Gastrocnemius medialis (tissue), 4 donors: ENCODE results near the gene LGALS9. TPM values are rescaled to one million over a fixed set of nuclear protein-coding genes. Genes with fewer than 3 reads are reported as not detected.

ENCODE experiments used
- ATAC-seq, 2 donors: fragments of 150-250 bp; one replicate each; pipeline ENCODE4 v1.9.1; 2016
- DNase-seq, 2 donors: peaks; one replicate each; pipeline ENCODE4 v3.0.0-alpha.2; 2019
- H3K27ac ChIP-seq, 4 donors: fragments of 200-600 bp; sonication (generic); 1 replicate in 1 of 4; 2 replicates in 3 of 4; pipeline ENCODE4 v1.5.1; 2016 to 2018; ENCODE audit warnings: mild to moderate bottlenecking in 2 of 4, moderate library complexity in 1 of 4
- H3K27me3 ChIP-seq, 3 donors: fragments of 200-600 bp; sonication (generic) in 2 of 3; 1 replicate in 1 of 3; 2 replicates in 2 of 3; pipeline versions ENCODE4 v1.5.1 to v1.6.0; 2016 to 2019; ENCODE audit warnings: mild to moderate bottlenecking in 1 of 3, moderate library complexity in 1 of 3
- H3K36me3 ChIP-seq, 2 donors: fragments of 200-600 bp; sonication (generic) in 1 of 2; one replicate each; pipeline ENCODE4 v1.5.1; 2017 to 2018
- H3K4me1 ChIP-seq, 2 donors: fragments of 200-600 bp; sonication (generic) in 1 of 2; one replicate each; pipeline ENCODE4 v1.5.1; 2016 to 2017; ENCODE audit warnings: mild to moderate bottlenecking in 2 of 2
- H3K4me3 ChIP-seq, 4 donors: fragments of 200-600 bp; sonication (generic) in 3 of 4; 1 replicate in 1 of 4; 2 replicates in 3 of 4; pipeline ENCODE4 v1.5.1; 2016 to 2019; ENCODE audit warnings: mild to moderate bottlenecking in 2 of 4
- H3K9me3 ChIP-seq, 3 donors: fragments of 200-600 bp; sonication (generic) in 2 of 3; 1 replicate in 1 of 3; 2 replicates in 2 of 3; pipeline ENCODE4 v1.5.1; 2016 to 2019
- CTCF ChIP-seq, 5 experiments: fragments of 450-650 bp in 3 of 5; fragments of 200-600 bp in 2 of 5; sonication (generic) in 2 of 5; IDR thresholded peaks in 4 of 5; conservative IDR thresholded peaks in 1 of 5; 1 replicate in 4 of 5; 2 replicates in 1 of 5; pipeline ENCODE4 v1.5.1; 2016 to 2019; ENCODE audit warnings: antibody characterized with exemption in 5 of 5, mild to moderate bottlenecking in 3 of 5, moderate library complexity in 3 of 5
- POLR2A ChIP-seq, 2 donors: fragments of 450-650 bp; IDR thresholded peaks; one replicate each; pipeline ENCODE4 v1.6.1; 2017; ENCODE audit warnings: antibody characterized with exemption in 2 of 2, mild to moderate bottlenecking in 2 of 2, moderate library complexity in 2 of 2
- in situ Hi-C, 4 donors: fragments of 200-750 bp; cut with MboI; loops; one replicate each; pipeline versions ENCODE4 v1.15.0 to v1.8.0; 2017; ENCODE audit warnings: low sequenced_read_pairs in 4 of 4
- intact Hi-C: fragments of 100-400 bp; cut with DNase I; formaldehyde crosslinking; loops from one replicate; pipeline ENCODE4 v1.15.1; 2023; ENCODE audit warnings: low total_unique reads
- total RNA-seq, 4 donors: library from RNA; depleted of rRNA; stranded (reverse); fragments of >200 nt; gene quantifications; one replicate each; pipeline versions ENCODE4 v1.1.0 to v1.2.3, GENCODE V29; 2016

Gene LGALS9
- total RNA-seq, 4 donors from 2014 or later: 2.4 to 20.3 (median 6.1) TPM

GRCh38 chr17:27600471-27600870 lies 30.5 kb upstream of the LGALS9 start:
- ATAC-seq: no peak
- Histone ChIP-seq H3K27me3 (no peaks in the 10 kb centered on the region), H3K36me3 (peaks cover 0 to 60% of the 10 kb centered on the region in 2 donors), H3K9me3 (no peaks in the 10 kb centered on the region), H3K4me1 (peaks cover 0 to 3% of the 10 kb centered on the region in 2 donors), H3K4me3 (no peak overlapping the region), H3K27ac (no peak overlapping the region)
- in situ Hi-C loops: loop anchor here in 3 of 4 donors (5.0 to 10.0 kb wide), 4 partner anchors 52 to 366 kb away; no protein-coding TSS in a partner anchor
- intact Hi-C loops: loop anchor here (2.0 to 5.0 kb wide), 4 partner anchors 144 to 364 kb away; partner anchors contain the start of gene KSR1
- no peak for TF ChIP-seq POLR2A (IDR thresholded peaks at IDR 0.05)
- no peak for TF ChIP-seq CTCF (IDR thresholded peaks at IDR 0.05 in 4 of 5, conservative IDR thresholded peaks at IDR 0.05 in 1 of 5)
- no peak for DNase-seq

GRCh38 chr17:27601069-27601974 lies 29.7 kb upstream of the LGALS9 start:
- in situ Hi-C loops: loop anchor here in 3 of 4 donors (5.0 to 10.0 kb wide), 4 partner anchors 51 to 367 kb away; no protein-coding TSS in a partner anchor
- H3K27me3 ChIP-seq: no peaks in the 10 kb centered on the region
- intact Hi-C loops: loop anchor here (1.0 to 5.0 kb wide), 7 partner anchors 32 to 365 kb away; partner anchors contain the start of gene KSR1
- peak; percentile 50 to 64 for ATAC-seq
- no peak overlapping the region for H3K4me3 ChIP-seq
- H3K9me3 ChIP-seq: no peaks in the 10 kb centered on the region
- H3K27ac ChIP-seq: peak overlapping the region in 3 of 4 donors; percentile 6 to 17 (median 11)
- peak; percentile 45 to 64 for DNase-seq
- TF ChIP-seq CTCF (IDR thresholded peaks at IDR 0.05 in 4 of 5, conservative IDR thresholded peaks at IDR 0.05 in 1 of 5) (peak; percentile 83 to 94 (median 90)), POLR2A (IDR thresholded peaks at IDR 0.05) (no peak)
- H3K36me3 ChIP-seq: peaks cover 0 to 60% of the 10 kb centered on the region in 2 donors
- peaks cover 0 to 3% of the 10 kb centered on the region in 2 donors for H3K4me1 ChIP-seq

DNA sequence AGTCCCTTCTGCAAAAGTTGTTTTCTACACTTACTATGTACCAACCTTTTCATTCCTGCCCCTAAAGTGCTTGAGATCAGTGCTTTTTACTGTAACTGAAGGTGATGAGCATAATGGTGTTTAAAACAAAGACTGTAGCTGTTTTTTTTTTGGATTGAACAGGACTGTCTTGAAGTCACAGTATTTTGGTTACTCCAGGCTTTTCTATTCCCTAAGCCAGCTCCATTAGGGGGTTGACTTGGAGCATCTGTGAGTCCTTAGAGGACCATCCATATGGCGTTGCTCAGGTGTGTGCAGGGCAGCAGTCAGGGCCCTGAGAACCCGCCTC lies 29.0 kb upstream of the LGALS9 start:
- in situ Hi-C loops (loop anchor here in 3 of 4 donors (5.0 to 10.0 kb wide), 4 partner anchors 50 to 367 kb away; no protein-coding TSS in a partner anchor), intact Hi-C loops (loop anchor here (1.0 to 5.0 kb wide), 7 partner anchors 33 to 365 kb away; partner anchors contain the start of gene KSR1)
- peaks cover 0 to 60% of the 10 kb centered on the region in 2 donors for H3K36me3 ChIP-seq
- ATAC-seq (no peak), DNase-seq (no peak)
- H3K4me1 ChIP-seq: peaks cover 0 to 3% of the 10 kb centered on the region in 2 donors
- peak in 1 of 5 experiments; percentile 18 for TF ChIP-seq CTCF (IDR thresholded peaks at IDR 0.05 in 4 of 5, conservative IDR thresholded peaks at IDR 0.05 in 1 of 5)
- no peak for TF ChIP-seq POLR2A (IDR thresholded peaks at IDR 0.05)
- H3K9me3 ChIP-seq: no peaks in the 10 kb centered on the region
- no peak overlapping the region for H3K27ac ChIP-seq
- H3K4me3 ChIP-seq: no peak overlapping the region
- no peaks in the 10 kb centered on the region for H3K27me3 ChIP-seq

GRCh38 chr17:27602721-27603420 lies 28.1 kb upstream of the LGALS9 start:
- peak; percentile 43 to 52 for ATAC-seq
- TF ChIP-seq CTCF (IDR thresholded peaks at IDR 0.05 in 4 of 5, conservative IDR thresholded peaks at IDR 0.05 in 1 of 5): peak; percentile 87 to 97 (median 92)
- TF ChIP-seq POLR2A (IDR thresholded peaks at IDR 0.05): no peak
- peaks cover 0 to 3% of the 10 kb centered on the region in 2 donors for H3K4me1 ChIP-seq
- DNase-seq: peak; percentile 49 to 57
- H3K36me3 ChIP-seq: peaks cover 0 to 61% of the 10 kb centered on the region in 2 donors
- intact Hi-C loops: loop anchor here (1.0 to 5.0 kb wide), 2 partner anchors 48 to 154 kb away; no protein-coding TSS in a partner anchor
- H3K27ac ChIP-seq: no peak overlapping the region
- in situ Hi-C loops: loop anchor here in 3 of 4 donors (5.0 to 10.0 kb wide), 4 partner anchors 49 to 368 kb away; no protein-coding TSS in a partner anchor
- no peaks in the 10 kb centered on the region for H3K27me3 ChIP-seq
- H3K4me3 ChIP-seq: no peak overlapping the region
- no peaks in the 10 kb centered on the region for H3K9me3 ChIP-seq
